ENCODE data around the gene MYO9B. TPM values are rescaled to one million over a fixed set of nuclear protein-coding genes. Genes with fewer than 3 reads are reported as not detected.

Gene MYO9B
- total RNA-seq, 1 donor = 96.6 TPM

DNA sequence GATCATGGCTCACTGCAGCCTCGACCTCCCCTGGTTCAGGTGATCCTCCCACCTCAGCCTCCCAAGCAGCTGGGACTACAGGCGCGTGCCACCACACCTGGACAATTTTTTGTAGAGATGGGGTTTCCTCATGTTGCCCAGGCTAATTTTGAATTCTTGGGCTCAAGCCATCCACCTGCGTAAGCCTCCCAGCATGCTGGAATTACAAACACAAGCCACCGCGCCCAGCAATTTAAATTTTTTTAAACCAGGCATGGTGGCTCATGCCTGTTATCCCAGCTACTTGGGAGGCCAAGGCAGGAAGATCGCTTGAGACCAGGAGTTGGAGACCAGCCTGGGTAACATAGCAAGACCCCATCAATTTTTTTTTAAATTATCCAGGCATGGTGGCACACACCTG is 79.7 kb downstream of the MYO9B start:
- H3K27me3 ChIP-seq (ENCODE audit: insufficient read depth, low read length) = no peaks in the 10 kb centered on the region
- no peak overlapping the region for H2AFZ ChIP-seq (ENCODE audit: low read length)
- H3K79me2 ChIP-seq (ENCODE audit: insufficient read depth, low read length) = peaks cover 10% of the 10 kb centered on the region
- peaks cover 72% of the 10 kb centered on the region for H3K36me3 ChIP-seq (ENCODE audit: insufficient read depth, low read length)
- no peaks in the 10 kb centered on the region for H3K9me3 ChIP-seq (ENCODE audit: low read depth, low read length)
- H3K4me3 ChIP-seq (ENCODE audit: insufficient read depth, low read length) = no peak overlapping the region
- TF ChIP-seq, protein P1, sequence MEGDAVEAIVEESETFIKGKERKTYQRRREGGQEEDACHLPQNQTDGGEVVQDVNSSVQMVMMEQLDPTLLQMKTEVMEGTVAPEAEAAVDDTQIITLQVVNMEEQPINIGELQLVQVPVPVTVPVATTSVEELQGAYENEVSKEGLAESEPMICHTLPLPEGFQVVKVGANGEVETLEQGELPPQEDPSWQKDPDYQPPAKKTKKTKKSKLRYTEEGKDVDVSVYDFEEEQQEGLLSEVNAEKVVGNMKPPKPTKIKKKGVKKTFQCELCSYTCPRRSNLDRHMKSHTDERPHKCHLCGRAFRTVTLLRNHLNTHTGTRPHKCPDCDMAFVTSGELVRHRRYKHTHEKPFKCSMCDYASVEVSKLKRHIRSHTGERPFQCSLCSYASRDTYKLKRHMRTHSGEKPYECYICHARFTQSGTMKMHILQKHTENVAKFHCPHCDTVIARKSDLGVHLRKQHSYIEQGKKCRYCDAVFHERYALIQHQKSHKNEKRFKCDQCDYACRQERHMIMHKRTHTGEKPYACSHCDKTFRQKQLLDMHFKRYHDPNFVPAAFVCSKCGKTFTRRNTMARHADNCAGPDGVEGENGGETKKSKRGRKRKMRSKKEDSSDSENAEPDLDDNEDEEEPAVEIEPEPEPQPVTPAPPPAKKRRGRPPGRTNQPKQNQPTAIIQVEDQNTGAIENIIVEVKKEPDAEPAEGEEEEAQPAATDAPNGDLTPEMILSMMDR (IDR thresholded peaks at IDR 0.05; ENCODE audit: extremely low read depth, low read depth, low read length) = no peak
- no peaks in the 10 kb centered on the region for H3K4me1 ChIP-seq (ENCODE audit: insufficient read depth, low read length)
- no peak for DNase-seq (ENCODE audit: insufficient read length, low spot score, missing footprints)
- H3K27ac ChIP-seq (ENCODE audit: low read depth, low read length) = no peak overlapping the region
- no peak overlapping the region for H3K4me2 ChIP-seq (ENCODE audit: insufficient read depth, low read length)
- no peaks in the 10 kb centered on the region for H4K20me1 ChIP-seq (ENCODE audit: insufficient read depth, low read length)

DNA sequence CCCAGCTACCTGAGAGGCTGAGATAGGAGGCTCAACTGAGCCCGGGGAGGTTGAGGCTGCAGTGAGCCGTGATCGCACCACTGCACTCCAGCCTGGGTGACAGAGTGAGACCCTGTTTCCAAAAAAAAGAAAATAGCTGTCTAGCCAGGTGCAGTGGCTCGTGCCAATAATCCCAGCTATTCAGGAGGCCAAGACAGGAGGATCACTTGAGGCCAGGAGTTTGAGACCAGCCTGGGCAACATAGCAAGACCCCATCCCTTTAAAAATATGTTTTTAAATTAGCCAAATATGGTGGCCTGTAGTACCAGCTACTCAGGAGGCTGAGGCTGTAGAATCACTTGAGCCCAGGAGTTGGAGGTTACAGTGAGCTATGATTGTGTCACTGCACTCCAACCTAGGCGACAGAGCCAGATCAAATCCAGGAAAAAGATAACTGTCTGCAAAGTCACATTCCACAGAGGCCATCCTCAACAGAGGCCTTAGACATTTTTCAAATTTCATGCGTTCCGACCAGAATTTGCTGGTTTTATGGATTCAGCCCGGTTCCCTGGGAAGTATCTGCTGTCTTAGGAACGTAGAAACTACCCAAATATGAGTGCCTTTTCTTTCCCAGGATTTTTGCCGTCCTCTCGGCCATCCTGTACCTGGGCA is 80.8 kb downstream of the MYO9B start:
- no peak overlapping the region for H2AFZ ChIP-seq (ENCODE audit: low read length)
- no peaks in the 10 kb centered on the region for H3K4me1 ChIP-seq (ENCODE audit: insufficient read depth, low read length)
- H3K4me3 ChIP-seq (ENCODE audit: insufficient read depth, low read length) = no peak overlapping the region
- no peaks in the 10 kb centered on the region for H4K20me1 ChIP-seq (ENCODE audit: insufficient read depth, low read length)
- peaks cover 7% of the 10 kb centered on the region for H3K79me2 ChIP-seq (ENCODE audit: insufficient read depth, low read length)
- H3K9me3 ChIP-seq (ENCODE audit: low read depth, low read length) = no peaks in the 10 kb centered on the region
- no peaks in the 10 kb centered on the region for H3K27me3 ChIP-seq (ENCODE audit: insufficient read depth, low read length)
- H3K36me3 ChIP-seq (ENCODE audit: insufficient read depth, low read length) = peaks cover 79% of the 10 kb centered on the region
- TF ChIP-seq, protein P1 (IDR thresholded peaks at IDR 0.05; ENCODE audit: extremely low read depth, low read depth, low read length) = no peak
- H3K27ac ChIP-seq (ENCODE audit: low read depth, low read length) = no peak overlapping the region
- peak; percentile 45 for DNase-seq (ENCODE audit: insufficient read length, low spot score, missing footprints)
- no peak overlapping the region for H3K4me2 ChIP-seq (ENCODE audit: insufficient read depth, low read length)

DNA sequence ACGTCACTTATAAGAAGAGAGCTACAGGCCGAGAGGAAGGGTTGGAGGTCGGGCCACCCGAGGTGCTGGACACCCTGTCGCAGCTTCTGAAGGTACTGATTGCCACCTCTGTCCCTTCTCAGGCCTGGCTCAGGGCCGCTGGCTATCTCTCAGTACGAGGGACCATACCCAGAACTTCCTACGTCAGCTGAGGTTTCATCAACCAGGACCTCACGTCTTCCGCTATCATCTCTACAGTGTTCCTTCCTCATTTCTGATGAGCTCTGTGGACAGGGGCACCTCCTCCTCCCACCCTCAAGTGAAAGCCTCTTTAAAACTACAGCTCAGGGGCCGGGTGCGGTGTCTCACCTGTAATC is 81.3 kb downstream of the MYO9B start:
- Histone ChIP-seq H3K79me2 (ENCODE audit: insufficient read depth, low read length) (peaks cover 3% of the 10 kb centered on the region), H3K36me3 (ENCODE audit: insufficient read depth, low read length) (peaks cover 79% of the 10 kb centered on the region), H3K4me1 (ENCODE audit: insufficient read depth, low read length) (no peaks in the 10 kb centered on the region), H3K4me2 (ENCODE audit: insufficient read depth, low read length) (no peak overlapping the region), H3K27me3 (ENCODE audit: insufficient read depth, low read length) (no peaks in the 10 kb centered on the region), H4K20me1 (ENCODE audit: insufficient read depth, low read length) (no peaks in the 10 kb centered on the region), H3K4me3 (ENCODE audit: insufficient read depth, low read length) (no peak overlapping the region), H3K9me3 (ENCODE audit: low read depth, low read length) (no peaks in the 10 kb centered on the region), H2AFZ (ENCODE audit: low read length) (no peak overlapping the region), H3K27ac (ENCODE audit: low read depth, low read length) (no peak overlapping the region)
- DNase-seq (ENCODE audit: insufficient read length, low spot score, missing footprints) = no peak
- TF ChIP-seq, protein P1 (IDR thresholded peaks at IDR 0.05; ENCODE audit: extremely low read depth, low read depth, low read length) = no peak

DNA sequence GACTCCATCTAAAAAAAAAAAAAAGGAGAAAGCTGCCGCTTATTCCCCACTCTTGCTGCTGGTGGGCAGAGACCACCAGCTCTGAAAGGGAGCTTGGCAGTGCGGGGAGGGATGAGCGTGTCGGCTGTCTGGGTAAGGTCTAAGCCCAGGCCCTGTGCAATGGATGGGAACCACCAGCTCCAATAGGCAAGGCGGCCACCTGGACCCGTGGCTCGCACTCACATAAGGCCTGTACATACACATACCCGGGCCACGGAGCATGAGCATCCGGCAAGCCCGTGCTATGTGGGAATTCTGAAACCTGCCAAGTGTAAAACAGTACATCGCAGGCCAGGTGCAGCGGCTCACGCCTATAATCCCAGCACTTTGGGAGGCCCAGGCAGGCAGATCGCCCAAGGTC is 83.0 kb downstream of the MYO9B start:
- H3K4me1 ChIP-seq (ENCODE audit: insufficient read depth, low read length) = no peaks in the 10 kb centered on the region
- TF ChIP-seq, protein P1 (IDR thresholded peaks at IDR 0.05; ENCODE audit: extremely low read depth, low read depth, low read length) = no peak
- no peaks in the 10 kb centered on the region for H3K27me3 ChIP-seq (ENCODE audit: insufficient read depth, low read length)
- no peaks in the 10 kb centered on the region for H3K79me2 ChIP-seq (ENCODE audit: insufficient read depth, low read length)
- H3K27ac ChIP-seq (ENCODE audit: low read depth, low read length) = no peak overlapping the region
- H4K20me1 ChIP-seq (ENCODE audit: insufficient read depth, low read length) = no peaks in the 10 kb centered on the region
- no peak overlapping the region for H3K4me2 ChIP-seq (ENCODE audit: insufficient read depth, low read length)
- H2AFZ ChIP-seq (ENCODE audit: low read length) = no peak overlapping the region
- H3K4me3 ChIP-seq (ENCODE audit: insufficient read depth, low read length) = no peak overlapping the region
- H3K9me3 ChIP-seq (ENCODE audit: low read depth, low read length) = no peaks in the 10 kb centered on the region
- H3K36me3 ChIP-seq (ENCODE audit: insufficient read depth, low read length) = peaks cover 82% of the 10 kb centered on the region
- DNase-seq (ENCODE audit: insufficient read length, low spot score, missing footprints) = peak; percentile 58
